IMR-90 (cell line): ENCODE measurements around the gene ELFN1. TPM values are rescaled to one million over a fixed set of nuclear protein-coding genes. Genes with fewer than 3 reads are reported as not detected.

ENCODE experiments used
- ATAC-seq: fragments of 200-7000 bp; cut with Tn5 transposase; 2 replicates; pipeline ENCODE4 v1.9.1; 2020; ENCODE audit warnings: low read depth, mild to moderate bottlenecking, moderate library complexity
- BruUV-seq: library from RNA; stranded (reverse); fragments of 400-500 nt; replicated peaks from 2 replicates; lab custom pipeline; 2021; lab: Mats Ljungman, UMichigan
- CTCF ChIA-PET: fragments of 300-600 bp; formaldehyde crosslinking; extraction: SDS; loops from one replicate; lab custom pipeline; 2021; ENCODE audit warnings: antibody characterized with exemption; lab: Yijun Ruan, JAX
- POLR2A ChIA-PET: fragments of 300-600 bp; sonication (Branson Sonifier 250); formaldehyde crosslinking; loops from one replicate; lab custom pipeline; 2022; ENCODE audit warnings: antibody characterized with exemption; ENCODE audit not compliant: unreplicated experiment; lab: Charles Lee
- DNase-seq: peaks from one replicate; pipeline ENCODE4 v3.0.0; 2013
- H2AFZ ChIP-seq: replicated peaks from 2 replicates; pipeline ENCODE3; 2013; ENCODE audit warnings: low read length, mild to moderate bottlenecking; ENCODE audit not compliant: poor library complexity
- H2AK5ac ChIP-seq: 2 replicates; pipeline ENCODE4 v1.6.1; 2013; ENCODE audit warnings: low read depth, low read length, inconsistent platforms
- H2AK9ac ChIP-seq: replicated peaks from 2 replicates; pipeline ENCODE3; 2013; ENCODE audit warnings: mild to moderate bottlenecking, low read depth, low read length, moderate library complexity; ENCODE audit not compliant: poor library complexity
- H2BK120ac ChIP-seq: 2 replicates; pipeline ENCODE4 v1.6.1; 2013; ENCODE audit warnings: low read depth, low read length, inconsistent platforms
- H2BK15ac ChIP-seq: 3 replicates; pipeline ENCODE4 v1.6.1; 2013; ENCODE audit warnings: low read depth, low read length, inconsistent platforms
- H2BK20ac ChIP-seq: 2 replicates; pipeline ENCODE4 v1.6.1; 2013; ENCODE audit warnings: low read depth, mild to moderate bottlenecking, inconsistent platforms, low read length, moderate library complexity
- H2BK5ac ChIP-seq: 2 replicates; pipeline ENCODE4 v1.6.1; 2013; ENCODE audit warnings: mild to moderate bottlenecking, low read depth, low read length, inconsistent platforms; ENCODE audit not compliant: poor library complexity, severe bottlenecking
- H3K14ac ChIP-seq: replicated peaks from 2 replicates; pipeline ENCODE4 v1.6.1; 2013; ENCODE audit warnings: low read depth, low read length, inconsistent platforms
- H3K18ac ChIP-seq: 2 replicates; pipeline ENCODE4 v1.6.1; 2013; ENCODE audit warnings: low read depth, low read length, control low read depth
- H3K23ac ChIP-seq: 2 replicates; pipeline ENCODE4 v1.6.1; 2013; ENCODE audit warnings: low read depth, low read length, inconsistent platforms
- H3K27ac ChIP-seq: 2 replicates; pipeline ENCODE4 v1.5.1; 2013; ENCODE audit warnings: mild to moderate bottlenecking, control low read depth, low read length; ENCODE audit not compliant: insufficient read depth
- H3K27me3 ChIP-seq: 2 replicates; pipeline ENCODE4 v1.6.1; 2013; ENCODE audit warnings: low read length; ENCODE audit not compliant: control insufficient read depth, insufficient read depth
- H3K36me3 ChIP-seq: 2 replicates; pipeline ENCODE4 v1.6.1; 2013; ENCODE audit warnings: low read length, mixed read lengths; ENCODE audit not compliant: control insufficient read depth, insufficient read depth
- H3K4ac ChIP-seq: 2 replicates; pipeline ENCODE4 v1.6.1; 2013; ENCODE audit warnings: low read depth, low read length, inconsistent platforms
- H3K4me1 ChIP-seq: 2 replicates; pipeline ENCODE4 v1.6.1; 2013; ENCODE audit warnings: low read length, mixed read lengths; ENCODE audit not compliant: control insufficient read depth, insufficient read depth
- H3K4me2 ChIP-seq: 2 replicates; pipeline ENCODE4 v1.6.1; 2013; ENCODE audit warnings: low read depth, mild to moderate bottlenecking, control low read depth, low read length, moderate library complexity
- H3K4me3 ChIP-seq: 2 replicates; pipeline ENCODE4 v1.5.1; 2013; ENCODE audit warnings: low read depth, mild to moderate bottlenecking, control low read depth, low read length, moderate library complexity; ENCODE audit not compliant: insufficient read depth
- H3K56ac ChIP-seq: 2 replicates; pipeline ENCODE4 v1.6.1; 2013; ENCODE audit warnings: low read length, inconsistent platforms; ENCODE audit not compliant: insufficient read depth; ENCODE audit errors: extremely low read depth
- H3K79me1 ChIP-seq, 2 experiments: 2 replicates each; pipeline ENCODE4 v1.6.1; 2013; ENCODE audit warnings: low read length in 2 of 2, inconsistent platforms in 1 of 2, low read depth in 1 of 2
- H3K9ac ChIP-seq: 2 replicates; pipeline ENCODE4 v1.6.1; 2013; ENCODE audit warnings: low read depth, low read length, control low read depth
- H3K9me1 ChIP-seq: 2 replicates; pipeline ENCODE4 v1.6.1; 2013; ENCODE audit warnings: low read length, inconsistent platforms; ENCODE audit not compliant: insufficient read depth
- H3K9me3 ChIP-seq: 2 replicates; pipeline ENCODE4 v1.6.1; 2013; ENCODE audit warnings: low read length; ENCODE audit not compliant: control insufficient read depth, insufficient read depth
- H4K20me1 ChIP-seq: 2 replicates; pipeline ENCODE4 v1.6.1; 2013; ENCODE audit warnings: low read length, inconsistent platforms; ENCODE audit not compliant: insufficient read depth
- H4K5ac ChIP-seq: 2 replicates; pipeline ENCODE4 v1.6.1; 2013; ENCODE audit warnings: mild to moderate bottlenecking, low read depth, low read length, control low read depth
- H4K8ac ChIP-seq, 2 experiments: 2 replicates each; pipeline ENCODE4 v1.6.1; 2013; ENCODE audit warnings: low read depth in 2 of 2, low read length in 2 of 2, control low read depth in 1 of 2, inconsistent platforms in 1 of 2
- H4K91ac ChIP-seq: 2 replicates; pipeline ENCODE4 v1.6.1; 2013; ENCODE audit warnings: low read depth, low read length, inconsistent platforms; ENCODE audit not compliant: insufficient read depth
- MAZ ChIP-seq: IDR thresholded peaks from 2 replicates; pipeline ENCODE4 v1.6.1; 2012; ENCODE audit warnings: low read depth, mild to moderate bottlenecking, low read length, improper control_type of control experiment, moderate library complexity, borderline replicate concordance
- RAD21 ChIP-seq: IDR thresholded peaks from 2 replicates; pipeline ENCODE4 v1.6.1; 2012; ENCODE audit warnings: low read length, improper control_type of control experiment
- RFX5 ChIP-seq: IDR thresholded peaks from 2 replicates; pipeline ENCODE4 v1.8.0; 2012; ENCODE audit warnings: low read depth, mild to moderate bottlenecking, low read length, moderate library complexity
- WGBS, 2 experiments: methylation state at CpG; one replicate each; pipeline versions ENCODE4 v1.1.5 to v1.1.7; 2013; ENCODE audit warnings: missing lambda C conversion rate in 2 of 2; ENCODE audit not compliant: insufficient read length in 1 of 2; ENCODE audit errors: extremely low coverage in 2 of 2; 5-methylcytosine and 5-hydroxymethylcytosine counted together
- dilution Hi-C: fragments of 300-500 bp; cut with HindIII; formaldehyde crosslinking; loops from one replicate; pipeline ENCODE4 v1.14.3; 2018; ENCODE audit warnings: low sequenced_read_pairs; ENCODE audit not compliant: unreplicated experiment
- in situ Hi-C: fragments of 300-500 bp; cut with MboI; formaldehyde crosslinking; loops from 3 replicates; pipeline ENCODE4 v1.14.3; 2019; ENCODE audit warnings: low sequenced_read_pairs, inconsistent platforms, mixed read lengths
- intact Hi-C: fragments of 100-400 bp; cut with micrococcal nuclease; formaldehyde crosslinking; loops from 2 replicates; pipeline ENCODE4 v1.10.0; 2022
- polyA plus RNA-seq, 3 experiments: library from polyadenylated mRNA; depleted of rRNA; stranded (reverse); fragments of >200 nt; gene quantifications; 2 replicates each; pipeline ENCODE4 v1.2.3, GENCODE V29; 2012; ENCODE audit warnings: low replicate concordance in 1 of 3
- total RNA-seq: library from RNA; depleted of rRNA; stranded (reverse); fragments of >200 nt; gene quantifications from 2 replicates; pipeline ENCODE4 v1.2.3, GENCODE V29; 2012
- TF ChIP-seq, protein P1 (sequence below): fragments of 150-350 bp; IDR thresholded peaks from 2 replicates; pipeline ENCODE4 v1.6.1; 2017; ENCODE audit warnings: mild to moderate bottlenecking, antibody characterized with exemption, low read length, low read depth

The ELFN1 gene
- total and polyA plus RNA-seq, 2 of the 4 experiments (the other 2 are of a cell fraction): 1.6 to 5.2 TPM

GRCh38 chr7:1693991-1694524 lies 24.0 kb downstream of the ELFN1 start:
- peak; percentile 22; the same call in 1 of the 2 replicates for TF ChIP-seq MAZ
- TF ChIP-seq, protein P1, sequence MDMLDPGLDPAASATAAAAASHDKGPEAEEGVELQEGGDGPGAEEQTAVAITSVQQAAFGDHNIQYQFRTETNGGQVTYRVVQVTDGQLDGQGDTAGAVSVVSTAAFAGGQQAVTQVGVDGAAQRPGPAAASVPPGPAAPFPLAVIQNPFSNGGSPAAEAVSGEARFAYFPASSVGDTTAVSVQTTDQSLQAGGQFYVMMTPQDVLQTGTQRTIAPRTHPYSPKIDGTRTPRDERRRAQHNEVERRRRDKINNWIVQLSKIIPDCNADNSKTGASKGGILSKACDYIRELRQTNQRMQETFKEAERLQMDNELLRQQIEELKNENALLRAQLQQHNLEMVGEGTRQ: no peak
- TF ChIP-seq RAD21: no peak
- no peak for TF ChIP-seq RFX5
- WGBS, 2 experiments: 60% methylated on average over 2 of the region's 16 CpGs; no CpG with 5 or more reads in 1 of the 2 experiments
- H3K79me1 ChIP-seq: no peaks in the 10 kb centered on the region; a peak in 1 of 4 replicates
- no peak overlapping the region for H3K27ac ChIP-seq
- no peak overlapping the region for H4K91ac ChIP-seq
- no peak overlapping the region for H3K4me2 ChIP-seq
- H3K27me3 ChIP-seq: peaks cover 5% of the 10 kb centered on the region; the same call in 1 of the 2 replicates
- no peak overlapping the region for H2AK9ac ChIP-seq
- H3K36me3 ChIP-seq: no peaks in the 10 kb centered on the region
- no peak overlapping the region for H3K4me3 ChIP-seq
- H3K56ac ChIP-seq: no peak overlapping the region
- dilution Hi-C loops: no loop called here
- no peak overlapping the region for H2AK5ac ChIP-seq
- CTCF ChIA-PET: no interaction called here
- H4K20me1 ChIP-seq: peaks cover 3% of the 10 kb centered on the region; the same call in 1 of the 2 replicates
- H2BK5ac ChIP-seq: no peak overlapping the region
- no peak overlapping the region for H4K8ac ChIP-seq
- H3K4ac ChIP-seq: no peak overlapping the region
- H3K9me1 ChIP-seq: no peaks in the 10 kb centered on the region
- peak overlapping the region; percentile 14 for H2AFZ ChIP-seq
- H3K18ac ChIP-seq: no peak overlapping the region
- H2BK20ac ChIP-seq: no peak overlapping the region
- BruUV-seq: no TSS peak
- H3K9me3 ChIP-seq: no peaks in the 10 kb centered on the region
- H2BK15ac ChIP-seq: no peak overlapping the region
- H3K4me1 ChIP-seq: no peaks in the 10 kb centered on the region
- H4K5ac ChIP-seq: no peak overlapping the region
- POLR2A ChIA-PET: no interaction called here
- H3K9ac ChIP-seq: no peak overlapping the region
- ATAC-seq (peak; percentile 68), DNase-seq (peak; percentile 65)
- H2BK120ac ChIP-seq: no peak overlapping the region
- in situ Hi-C loops: no loop called here
- intact Hi-C loops: no loop called here
- H3K14ac ChIP-seq: no peak overlapping the region
- no peak overlapping the region for H3K23ac ChIP-seq
